HCT116 (cell line): ENCODE measurements around the gene KSR2. TPM values are rescaled to one million over a fixed set of nuclear protein-coding genes. Genes with fewer than 3 reads are reported as not detected.

Source experiments
- ATAC-seq: fragments of 200-7000 bp; cut with Tn5 transposase; 2 replicates; pipeline ENCODE4 v1.9.1; 2020; ENCODE audit warnings: mild to moderate bottlenecking, moderate library complexity
- BruUV-seq: library from RNA; stranded (reverse); fragments of 400-500 nt; replicated peaks from 2 replicates; lab custom pipeline; 2021; lab: Mats Ljungman, UMichigan
- CTCF ChIA-PET: fragments of 300-600 bp; sonication (Branson Sonifier 250); formaldehyde crosslinking; loops from one replicate; lab custom pipeline; 2021; ENCODE audit warnings: antibody characterized with exemption; lab: Charles Lee
- POLR2A ChIA-PET: fragments of 300-600, 350-600 bp; sonication (Branson Sonifier 250); formaldehyde crosslinking; loops from one replicate; lab custom pipeline; 2021; ENCODE audit warnings: antibody characterized with exemption; lab: Charles Lee
- RAD21 ChIA-PET, 2 experiments: fragments of 300-600 bp; sonication (Branson Sonifier 250); formaldehyde crosslinking; loops; one replicate each; lab custom pipeline; 2023; ENCODE audit warnings: low total read pairs in 2 of 2; ENCODE audit not compliant: uncharacterized antibody in 2 of 2, unreplicated experiment in 2 of 2, low non-redundant PET in 1 of 2; lab: Charles Lee
- DNase-seq: peaks from one replicate; pipeline ENCODE4 v3.0.0-alpha.2; 2010; ENCODE audit warnings: low read depth, low spot score
- H2AFZ ChIP-seq: fragments of 200-600 bp; shearing (Covaris generic), sonication (generic); 2 replicates; pipeline ENCODE4 v1.6.1; 2017; ENCODE audit warnings: low read depth, mixed run types, mixed read lengths, antibody characterized with exemption, low read length; ENCODE audit not compliant: poor library complexity, severe bottlenecking
- H3K27ac ChIP-seq: 2 replicates; pipeline ENCODE4 v1.5.1; 2012; ENCODE audit warnings: low read depth, low read length
- H3K27me3 ChIP-seq: fragments of 200-600 bp; sonication (generic); 2 replicates; pipeline ENCODE4 v1.6.1; 2016; ENCODE audit warnings: mixed run types, low read length, mixed read lengths; ENCODE audit not compliant: insufficient read depth
- H3K36me3 ChIP-seq, 2 experiments: fragments of 200-500 bp in 1 of 2; fragments of 200-600 bp in 1 of 2; sonication (Bioruptor generic) in 1 of 2; sonication (generic) in 1 of 2; 2 replicates each; pipeline versions ENCODE4 v1.5.1 to v1.6.1; 2014 to 2016; ENCODE audit warnings: low read length in 2 of 2, inconsistent platforms in 1 of 2, mixed read lengths in 1 of 2, mixed run types in 1 of 2; ENCODE audit not compliant: insufficient read depth in 2 of 2, control insufficient read depth in 1 of 2
- H3K4me1 ChIP-seq, 2 experiments: fragments of 200-600 bp in 1 of 2; sonication (generic) in 1 of 2; 2 replicates each; pipeline versions ENCODE4 v1.5.1 to v1.6.1; 2012 to 2017; ENCODE audit warnings: low read length in 2 of 2, inconsistent platforms in 1 of 2, mild to moderate bottlenecking in 1 of 2, mixed read lengths in 1 of 2, mixed run types in 1 of 2, moderate library complexity in 1 of 2; ENCODE audit not compliant: insufficient read depth in 2 of 2, control insufficient read depth in 1 of 2
- H3K4me2 ChIP-seq: fragments of 200-600 bp; sonication (generic); 2 replicates; pipeline ENCODE4 v1.6.1; 2017; ENCODE audit warnings: mixed run types, low read length, mixed read lengths
- H3K4me3 ChIP-seq, 2 experiments: fragments of 200-600 bp in 1 of 2; sonication (generic) in 1 of 2; replicated peaks in 1 of 2; 2 replicates each; pipeline ENCODE4 v1.5.1; 2011 to 2016; ENCODE audit warnings: low read length in 2 of 2, control low read depth in 1 of 2, low read depth in 1 of 2, mild to moderate bottlenecking in 1 of 2, mixed read lengths in 1 of 2, mixed run types in 1 of 2
- H3K79me2 ChIP-seq: fragments of 200-600 bp; sonication (generic); 2 replicates; pipeline ENCODE4 v1.6.1; 2017; ENCODE audit warnings: mild to moderate bottlenecking, mixed run types, low read length, moderate library complexity, mixed read lengths; ENCODE audit not compliant: insufficient read depth
- H3K9ac ChIP-seq: fragments of 200-600 bp; sonication (generic); 2 replicates; pipeline ENCODE4 v1.6.1; 2016; ENCODE audit warnings: low read length, mixed read lengths
- H3K9me2 ChIP-seq: fragments of 200-600 bp; sonication (generic), shearing (Covaris generic); 2 replicates; pipeline ENCODE4 v1.6.1; 2017; ENCODE audit warnings: mixed run types, mild to moderate bottlenecking, moderate library complexity; ENCODE audit not compliant: insufficient read depth
- H3K9me3 ChIP-seq, 2 experiments: fragments of 200-500 bp in 1 of 2; fragments of 200-600 bp in 1 of 2; sonication (Bioruptor generic) in 1 of 2; sonication (generic) in 1 of 2; 2 replicates each; pipeline ENCODE4 v1.6.1; 2014 to 2017; ENCODE audit warnings: low read length in 2 of 2, mixed read lengths in 2 of 2, inconsistent platforms in 1 of 2, low read depth in 1 of 2, mild to moderate bottlenecking in 1 of 2, mixed run types in 1 of 2, moderate library complexity in 1 of 2; ENCODE audit not compliant: control insufficient read depth in 1 of 2, insufficient read depth in 1 of 2
- H4K20me1 ChIP-seq: fragments of 200-600 bp; sonication (generic), shearing (Covaris generic); 2 replicates; pipeline ENCODE4 v1.6.1; 2017; ENCODE audit warnings: mixed run types, mild to moderate bottlenecking, moderate library complexity; ENCODE audit not compliant: insufficient read depth
- CBX3 ChIP-seq: IDR thresholded peaks from 2 replicates; pipeline ENCODE4 v1.6.1; 2012; ENCODE audit warnings: low read depth
- CEBPB ChIP-seq: IDR thresholded peaks from 2 replicates; pipeline ENCODE4 v1.6.1; 2012; ENCODE audit warnings: low read depth
- EGR1 ChIP-seq: IDR thresholded peaks from 2 replicates; pipeline ENCODE4 v1.6.1; 2012; ENCODE audit warnings: low read depth
- EZH2 ChIP-seq: fragments of 200-600 bp; sonication (generic); IDR thresholded peaks from 2 replicates; pipeline ENCODE4 v1.6.1; 2017; ENCODE audit warnings: antibody characterized with exemption, mixed run types
- FOSL1 ChIP-seq: IDR thresholded peaks from 2 replicates; pipeline ENCODE4 v1.6.1; 2012; ENCODE audit warnings: low read depth
- JUND ChIP-seq: IDR thresholded peaks from 2 replicates; pipeline ENCODE4 v1.6.1; 2012
- POLR2A ChIP-seq: IDR thresholded peaks from 2 replicates; pipeline ENCODE4 v1.7.0; 2011; ENCODE audit warnings: borderline replicate concordance; ENCODE audit not compliant: insufficient read depth, insufficient read length; ENCODE audit errors: extremely low read depth
- POLR2AphosphoS5 ChIP-seq: IDR thresholded peaks from 2 replicates; pipeline ENCODE4 v1.6.1; 2011; ENCODE audit warnings: mild to moderate bottlenecking, low read depth, low read length, moderate library complexity
- RAD21 ChIP-seq: IDR thresholded peaks from 2 replicates; pipeline ENCODE4 v1.6.1; 2012; ENCODE audit warnings: low read depth, mild to moderate bottlenecking
- SP1 ChIP-seq: IDR thresholded peaks from 2 replicates; pipeline ENCODE4 v1.6.1; 2012; ENCODE audit warnings: low read depth
- SRF ChIP-seq: IDR thresholded peaks from 2 replicates; pipeline ENCODE4 v1.6.1; 2012; ENCODE audit warnings: low read depth
- TCF7L2 ChIP-seq: IDR thresholded peaks from 2 replicates; pipeline ENCODE4 v1.7.0; 2011; ENCODE audit warnings: borderline replicate concordance, inconsistent platforms; ENCODE audit not compliant: insufficient read depth, insufficient read length; ENCODE audit errors: extremely low read depth
- ZFX ChIP-seq: fragments of 450-650 bp; IDR thresholded peaks from 2 replicates; pipeline ENCODE4 v1.6.1; 2017
- ZNF274 ChIP-seq: fragments of 200-500 bp; sonication (Bioruptor generic); IDR thresholded peaks from 2 replicates; pipeline ENCODE4 v1.6.1; 2014; ENCODE audit warnings: mild to moderate bottlenecking, low read depth, low read length, inconsistent platforms
- intact Hi-C: fragments of 100-400 bp; cut with micrococcal nuclease; formaldehyde crosslinking; loops from 2 replicates; pipeline ENCODE4 v1.10.0; 2022
- total RNA-seq: library from RNA; stranded (reverse); gene quantifications from one replicate; pipeline ENCODE4 v1.2.1, GENCODE V29; 2021; ENCODE audit not compliant: unreplicated experiment
- TF ChIP-seq, protein P1 (sequence below): IDR thresholded peaks from 2 replicates; pipeline ENCODE4 v1.6.1; 2011; ENCODE audit warnings: mild to moderate bottlenecking, low read length, moderate library complexity; ENCODE audit not compliant: insufficient replicate concordance; ENCODE audit errors: extremely low read depth
- TF ChIP-seq, protein P2 (sequence below): IDR thresholded peaks from 2 replicates; pipeline ENCODE4 v1.6.1; 2012
- TF ChIP-seq, protein P3 (sequence below): IDR thresholded peaks from 2 replicates; pipeline ENCODE4 v1.6.1; 2012

KSR2 gene
- total RNA-seq, 1 experiment from 2014 or later: 10.1 TPM

DNA sequence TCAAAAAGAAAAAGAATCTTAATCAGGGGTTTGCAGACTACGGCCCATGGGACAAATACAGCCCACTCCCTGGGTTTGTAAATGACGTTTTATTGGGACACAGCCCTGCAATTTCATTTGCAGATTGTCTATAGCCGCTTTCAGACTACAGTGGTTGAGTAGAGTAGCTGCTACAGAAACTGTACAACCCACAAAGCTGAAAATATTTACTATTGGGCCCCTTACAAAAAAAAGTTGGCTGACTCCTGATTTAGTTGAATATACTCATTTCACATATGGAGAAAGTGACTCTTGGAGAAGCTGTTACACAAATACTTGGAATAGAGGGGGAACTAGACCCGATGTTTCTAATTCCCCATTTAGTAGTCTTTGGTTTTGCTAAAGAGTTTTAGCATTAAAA lies 444.8 kb downstream of the KSR2 start (continued):
- no peak for TF ChIP-seq EZH2
- TF ChIP-seq RAD21: no peak
- no peak for TF ChIP-seq ZNF274
- TF ChIP-seq POLR2AphosphoS5: no peak
- TF ChIP-seq, protein P1, sequence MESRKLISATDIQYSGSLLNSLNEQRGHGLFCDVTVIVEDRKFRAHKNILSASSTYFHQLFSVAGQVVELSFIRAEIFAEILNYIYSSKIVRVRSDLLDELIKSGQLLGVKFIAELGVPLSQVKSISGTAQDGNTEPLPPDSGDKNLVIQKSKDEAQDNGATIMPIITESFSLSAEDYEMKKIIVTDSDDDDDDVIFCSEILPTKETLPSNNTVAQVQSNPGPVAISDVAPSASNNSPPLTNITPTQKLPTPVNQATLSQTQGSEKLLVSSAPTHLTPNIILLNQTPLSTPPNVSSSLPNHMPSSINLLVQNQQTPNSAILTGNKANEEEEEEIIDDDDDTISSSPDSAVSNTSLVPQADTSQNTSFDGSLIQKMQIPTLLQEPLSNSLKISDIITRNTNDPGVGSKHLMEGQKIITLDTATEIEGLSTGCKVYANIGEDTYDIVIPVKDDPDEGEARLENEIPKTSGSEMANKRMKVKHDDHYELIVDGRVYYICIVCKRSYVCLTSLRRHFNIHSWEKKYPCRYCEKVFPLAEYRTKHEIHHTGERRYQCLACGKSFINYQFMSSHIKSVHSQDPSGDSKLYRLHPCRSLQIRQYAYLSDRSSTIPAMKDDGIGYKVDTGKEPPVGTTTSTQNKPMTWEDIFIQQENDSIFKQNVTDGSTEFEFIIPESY: no peak
- TF ChIP-seq POLR2A: no peak
- TF ChIP-seq, all 23 proteins: peak for 0

DNA sequence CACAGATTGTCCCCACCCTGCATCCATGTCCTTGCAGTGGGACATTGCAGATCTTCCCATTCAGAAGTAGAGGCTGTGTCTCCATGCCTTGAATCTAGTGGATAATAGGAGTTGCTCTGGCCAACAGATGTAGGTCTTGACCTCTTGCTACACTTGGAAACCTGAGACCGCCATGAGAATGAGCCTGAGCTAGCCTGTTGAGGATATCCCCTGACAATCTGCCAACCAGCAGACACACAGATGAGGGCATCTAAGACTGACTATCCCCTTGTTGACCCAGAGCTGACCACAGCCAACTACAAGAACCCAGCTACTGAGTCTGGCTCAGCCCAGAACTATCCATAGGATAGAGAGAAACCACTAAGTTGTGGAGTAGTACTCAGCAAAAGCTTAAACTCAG lies 446.2 kb downstream of the KSR2 start:
- CTCF ChIA-PET: no interaction called here

More for the DNA sequence above, 446.2 kb downstream of the KSR2 start:
- no peak overlapping the region for H2AFZ ChIP-seq
- H4K20me1 ChIP-seq: no peaks in the 10 kb centered on the region
- BruUV-seq: no TSS peak
- no peak overlapping the region for H3K27ac ChIP-seq
- no peak overlapping the region for H3K9ac ChIP-seq
- TF ChIP-seq JUND (no peak), ZFX (no peak), TCF7L2 (no peak), CEBPB (no peak), SRF (no peak), FOSL1 (no peak), EZH2 (no peak), EGR1 (no peak), ZNF274 (no peak), CBX3 (no peak), RAD21 (no peak), SP1 (no peak)
- TF ChIP-seq, protein P2, sequence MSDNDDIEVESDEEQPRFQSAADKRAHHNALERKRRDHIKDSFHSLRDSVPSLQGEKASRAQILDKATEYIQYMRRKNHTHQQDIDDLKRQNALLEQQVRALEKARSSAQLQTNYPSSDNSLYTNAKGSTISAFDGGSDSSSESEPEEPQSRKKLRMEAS: no peak
- TF ChIP-seq, protein P3, sequence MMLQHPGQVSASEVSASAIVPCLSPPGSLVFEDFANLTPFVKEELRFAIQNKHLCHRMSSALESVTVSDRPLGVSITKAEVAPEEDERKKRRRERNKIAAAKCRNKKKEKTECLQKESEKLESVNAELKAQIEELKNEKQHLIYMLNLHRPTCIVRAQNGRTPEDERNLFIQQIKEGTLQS: no peak
- TF ChIP-seq, protein P1: no peak
- H3K9me3 ChIP-seq: no peaks in the 10 kb centered on the region
- ATAC-seq (no peak), DNase-seq (no peak)
- no peaks in the 10 kb centered on the region for H3K36me3 ChIP-seq
- ChIA-PET POLR2A (no interaction called here), RAD21 (no interaction called here)
- H3K79me2 ChIP-seq: no peaks in the 10 kb centered on the region
- H3K4me3 ChIP-seq: no peak overlapping the region
- no peaks in the 10 kb centered on the region for H3K27me3 ChIP-seq
- H3K4me2 ChIP-seq: no peak overlapping the region
- H3K9me2 ChIP-seq: no peaks in the 10 kb centered on the region
- intact Hi-C loops: no loop called here
- no peaks in the 10 kb centered on the region for H3K4me1 ChIP-seq
